ENCODE results near the gene CRISPLD2.
A peak's percentile ranks its signal among the peaks of the same experiment; 100 is the strongest.

CRISPLD2 gene

GRCh38 chr16:84918006-84918909, 98.5 kb downstream of the CRISPLD2 start:
- DNase-seq = peak; percentile 35 to 60 (median 42)

GRCh38 chr16:84919269-84919668, 99.5 kb downstream of the CRISPLD2 start:
- DNase-seq = no peak

- no peak for DNase-seq
These were observed 99.9 kb downstream of the CRISPLD2 start for GRCh38 chr16:84919708-84920107.

- DNase-seq = no peak
These were observed 100.5 kb downstream of the CRISPLD2 start for GRCh38 chr16:84920333-84920732.

GRCh38 chr16:84922351-84923120, 102.8 kb downstream of the CRISPLD2 start:
- DNase-seq = no peak

GRCh38 chr16:84924331-84925091, 104.7 kb downstream of the CRISPLD2 start:
- no peak for DNase-seq

- DNase-seq = peak; percentile 69 to 87 (median 70)
These were observed 105.4 kb downstream of the CRISPLD2 start for GRCh38 chr16:84925092-84925772.

GRCh38 chr16:84925773-84926372, 106.1 kb downstream of the CRISPLD2 start:
- no peak for DNase-seq

GRCh38 chr16:84926462-84926861, 106.7 kb downstream of the CRISPLD2 start:
- no peak for DNase-seq

GRCh38 chr16:84927621-84928591, 108.1 kb downstream of the CRISPLD2 start:
- DNase-seq = no peak

GRCh38 chr16:84928679-84929420, 109.1 kb downstream of the CRISPLD2 start:
- DNase-seq = no peak

GRCh38 chr16:84929421-84930297, 109.9 kb downstream of the CRISPLD2 start:
- DNase-seq = peak in 1 of 3 donors; percentile 38

GRCh38 chr16:84930298-84931106, 110.7 kb downstream of the CRISPLD2 start:
- DNase-seq = peak in 1 of 3 donors; percentile 37

- DNase-seq = no peak
These were observed 111.3 kb downstream of the CRISPLD2 start for GRCh38 chr16:84931107-84931494.

- DNase-seq = no peak
These were observed 111.7 kb downstream of the CRISPLD2 start for GRCh38 chr16:84931506-84931905.

GRCh38 chr16:84932681-84933080, 112.9 kb downstream of the CRISPLD2 start:
- DNase-seq = no peak

GRCh38 chr16:84933774-84934631, 114.2 kb downstream of the CRISPLD2 start:
- no peak for DNase-seq
